HepG2 (cell line): ENCODE results near the gene THRA. TPM values are rescaled to one million over a fixed set of nuclear protein-coding genes. Genes with fewer than 3 reads are reported as not detected.
A peak's percentile ranks its signal among the peaks of the same experiment; 100 is the strongest.

Experiments used
- EP300 ChIP-seq, 3 experiments: sonication (generic) in 1 of 3; formaldehyde crosslinking in 1 of 3; IDR thresholded peaks; 2 replicates each; pipeline versions ENCODE4 v1.5.1 to v1.6.1; 2011 to 2020; ENCODE audit warnings: low read depth in 2 of 3, low read length in 2 of 3, borderline replicate concordance in 1 of 3, improper control_type of control experiment in 1 of 3, mild to moderate bottlenecking in 1 of 3, missing genetic modification reagents in 1 of 3, moderate library complexity in 1 of 3
- FOXA1 ChIP-seq, 2 experiments: fragments of 450-650 bp in 1 of 2; sonication (generic) in 1 of 2; formaldehyde crosslinking in 1 of 2; IDR thresholded peaks; 2 replicates each; pipeline versions ENCODE4 v1.4.0 to v1.6.1; 2016 to 2020; ENCODE audit warnings: missing genetic modification reagents in 1 of 2
- FOXA3 ChIP-seq: IDR thresholded peaks from 2 replicates; pipeline ENCODE4 v1.6.1; 2016; ENCODE audit warnings: missing genetic modification reagents, missing compliant biosample characterization
- FOXK1 ChIP-seq: sonication (generic); formaldehyde crosslinking; IDR thresholded peaks from 2 replicates; pipeline ENCODE4 v1.4.0; 2020; ENCODE audit warnings: low read depth, missing genetic modification reagents, borderline replicate concordance
- HDAC1 ChIP-seq: sonication (generic); formaldehyde crosslinking; IDR thresholded peaks from 2 replicates; pipeline ENCODE4 v1.5.1; 2020; ENCODE audit warnings: mild to moderate bottlenecking, missing genetic modification reagents
- KDM4B ChIP-seq: sonication (generic); formaldehyde crosslinking; IDR thresholded peaks from 2 replicates; pipeline ENCODE4 v1.4.0; 2020; ENCODE audit warnings: missing genetic modification reagents
- KDM5B ChIP-seq: sonication (generic); formaldehyde crosslinking; IDR thresholded peaks from 2 replicates; pipeline ENCODE4 v1.4.0; 2020; ENCODE audit warnings: missing genetic modification reagents, mild to moderate bottlenecking, borderline replicate concordance
- MAZ ChIP-seq, 2 experiments: sonication (generic) in 1 of 2; formaldehyde crosslinking in 1 of 2; IDR thresholded peaks; 2 replicates each; pipeline versions ENCODE4 v1.5.0 to v1.6.1; 2012 to 2020; ENCODE audit warnings: low read depth in 2 of 2, mild to moderate bottlenecking in 2 of 2, borderline replicate concordance in 1 of 2, improper control_type of control experiment in 1 of 2, low read length in 1 of 2, missing genetic modification reagents in 1 of 2, moderate library complexity in 1 of 2
- MEIS2 ChIP-seq: sonication (generic); formaldehyde crosslinking; IDR thresholded peaks from 2 replicates; pipeline ENCODE4 v1.9.0; 2021; ENCODE audit warnings: mild to moderate bottlenecking, missing genetic modification reagents
- RARA ChIP-seq: IDR thresholded peaks from 2 replicates; pipeline ENCODE4 v1.6.1; 2016; ENCODE audit warnings: missing genetic modification reagents, missing compliant biosample characterization
- RXRA ChIP-seq: sonication (generic); formaldehyde crosslinking; IDR thresholded peaks from 2 replicates; pipeline ENCODE4 v1.5.1; 2020; ENCODE audit warnings: missing genetic modification reagents
- TMF1 ChIP-seq: sonication (generic); formaldehyde crosslinking; IDR thresholded peaks from 2 replicates; pipeline ENCODE4 v1.8.1; 2022; ENCODE audit warnings: low read depth, missing genetic modification reagents
- U2AF1 ChIP-seq: fragments of 200-400 bp; formaldehyde crosslinking; optimal IDR thresholded peaks from 2 replicates; pipeline ENCODE3; 2017; ENCODE audit warnings: mild to moderate bottlenecking, low read depth, low read length
- YEATS4 ChIP-seq: sonication (generic); formaldehyde crosslinking; IDR thresholded peaks from 2 replicates; pipeline ENCODE4 v1.4.0; 2020; ENCODE audit warnings: missing genetic modification reagents, borderline replicate concordance
- ZBTB21 ChIP-seq: sonication (generic); formaldehyde crosslinking; IDR thresholded peaks from 2 replicates; pipeline ENCODE4 v1.4.0; 2020; ENCODE audit warnings: missing genetic modification reagents
- ZNF274 ChIP-seq: sonication (generic); formaldehyde crosslinking; IDR thresholded peaks from 2 replicates; pipeline ENCODE4 v1.5.1; 2020; ENCODE audit warnings: mild to moderate bottlenecking, missing genetic modification reagents
- ZNF558 ChIP-seq: sonication (generic); formaldehyde crosslinking; IDR thresholded peaks from 2 replicates; pipeline ENCODE4 v1.9.0; 2022; ENCODE audit warnings: mild to moderate bottlenecking, missing genetic modification reagents, borderline replicate concordance
- ZNF572 ChIP-seq: sonication (generic); formaldehyde crosslinking; IDR thresholded peaks from 2 replicates; pipeline ENCODE4 v1.5.1; 2020; ENCODE audit warnings: mild to moderate bottlenecking, missing genetic modification reagents
- polyA plus RNA-seq, 8 experiments: library from polyadenylated mRNA; depleted of rRNA in 3 of 8; stranded (reverse) in 7 of 8; unstranded in 1 of 8; fragments of >200 nt; fragmentation: Illumina TruSeq in 4 of 8; extraction: Trizol in 4 of 8; gene quantifications; 2 replicates each; pipeline versions ENCODE4 v1.2.1 to v1.2.3, GENCODE V29; 2011 to 2016; ENCODE audit warnings: low read depth in 4 of 8, missing spikeins in 1 of 8, mixed read lengths in 1 of 8; ENCODE audit not compliant: insufficient read depth in 1 of 8
- total RNA-seq, 5 experiments: library from RNA; depleted of rRNA; stranded (reverse); fragments of >200 nt; fragmentation: Illumina TruSeq; extraction: Trizol; gene quantifications; 2 replicates each; pipeline ENCODE4 v1.2.3, GENCODE V29; 2016; ENCODE audit warnings: low read depth in 1 of 5
- TF ChIP-seq, protein P1 (sequence below): sonication (generic); formaldehyde crosslinking; IDR thresholded peaks from 2 replicates; pipeline ENCODE4 v1.8.0; 2022; ENCODE audit warnings: missing genetic modification reagents, mild to moderate bottlenecking, inconsistent platforms, borderline replicate concordance
- TF ChIP-seq, protein P2 (sequence below): sonication (generic); formaldehyde crosslinking; IDR thresholded peaks from 2 replicates; pipeline ENCODE4 v1.4.0; 2020; ENCODE audit warnings: missing genetic modification reagents
- TF ChIP-seq, protein P3 (sequence below): IDR thresholded peaks from 2 replicates; pipeline ENCODE4 v1.6.1; 2016; ENCODE audit warnings: mild to moderate bottlenecking, missing biosample characterization, missing genetic modification reagents
- TF ChIP-seq, protein P4 (sequence below): sonication (generic); formaldehyde crosslinking; conservative IDR thresholded peaks from 2 replicates; pipeline ENCODE4 v1.4.0; 2020; ENCODE audit warnings: missing genetic modification reagents

The THRA gene
- total and polyA plus RNA-seq, 2 of the 13 experiments (the other 11 are each of a cell fraction or from before 2014, with no cell fraction given): 8.0 to 9.9 TPM

DNA sequence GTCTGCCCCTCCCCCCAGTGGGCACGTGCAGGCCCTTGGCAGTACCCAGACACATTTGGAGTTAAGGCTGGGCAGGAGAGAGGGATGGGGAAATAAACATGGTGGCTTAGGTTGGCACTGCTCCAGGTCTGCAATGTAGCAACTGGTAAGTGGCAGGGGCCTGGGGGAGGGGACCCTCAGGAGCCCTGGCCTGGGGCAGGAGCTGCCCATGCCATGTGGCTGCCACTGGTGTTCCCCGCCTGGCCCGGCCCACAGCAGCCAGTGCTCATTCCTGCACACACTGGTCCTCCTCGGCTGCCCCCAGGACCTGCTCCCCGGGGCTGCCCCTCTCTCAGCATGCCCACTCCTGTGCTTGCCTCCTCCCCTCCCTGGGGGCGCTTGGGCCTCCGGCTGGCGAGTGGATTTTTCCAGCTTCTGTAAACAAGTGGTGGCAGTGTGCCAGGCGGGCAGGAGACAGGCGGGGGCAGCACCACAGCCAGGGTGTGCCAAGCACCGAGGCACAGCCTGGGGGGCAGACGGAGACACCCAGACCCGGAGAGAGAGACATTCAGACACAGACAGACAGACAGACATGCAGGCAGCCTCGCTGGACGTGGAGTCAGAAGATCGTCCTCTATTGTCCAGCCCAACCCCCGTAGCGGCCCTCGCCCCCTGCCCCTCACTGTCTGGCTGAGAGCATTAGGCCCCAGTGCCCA lies 9.4 kb downstream of the THRA start (continued):
- TF ChIP-seq MAZ (IDR thresholded peaks at IDR 0.05; ENCODE audit: borderline replicate concordance, low read depth, low read length): peak; percentile 44
- no peak for TF ChIP-seq MAZ (CRISPR knock-in tag; IDR thresholded peaks at IDR 0.05; ENCODE audit: low read depth)
- peak; percentile 74 for TF ChIP-seq U2AF1
- TF ChIP-seq EP300 (IDR thresholded peaks at IDR 0.05; ENCODE audit: low read depth in 2 of 2, low read length in 2 of 2): peak in 1 of 2 experiments; percentile 53; a peak in 1 of 4 replicates
- no peak for TF ChIP-seq EP300 (CRISPR knock-in tag; IDR thresholded peaks at IDR 0.05; ENCODE audit: borderline replicate concordance)
- TF ChIP-seq KDM5B (CRISPR knock-in tag): peak; percentile 27; the same call in 1 of the 2 replicates
- TF ChIP-seq, protein P1, sequence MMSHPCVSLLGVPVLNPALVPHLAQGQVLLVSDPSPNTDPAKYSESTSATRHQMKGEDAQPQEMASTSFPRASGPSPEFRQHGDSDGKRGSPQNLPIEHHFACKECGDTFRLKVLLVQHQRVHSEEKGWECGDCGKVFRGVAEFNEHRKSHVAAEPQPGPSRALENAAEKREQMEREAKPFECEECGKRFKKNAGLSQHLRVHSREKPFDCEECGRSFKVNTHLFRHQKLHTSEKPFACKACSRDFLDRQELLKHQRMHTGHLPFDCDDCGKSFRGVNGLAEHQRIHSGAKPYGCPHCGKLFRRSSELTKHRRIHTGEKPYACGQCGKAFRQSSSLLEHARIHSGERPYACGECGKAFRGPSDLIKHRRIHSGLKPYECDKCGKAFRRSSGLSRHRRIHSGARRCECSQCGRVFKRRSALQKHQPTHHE (CRISPR knock-in tag): peak; percentile 30; the same call in 1 of the 2 replicates
- peak; percentile 79 for TF ChIP-seq FOXA3 (CRISPR knock-in tag)
- TF ChIP-seq, protein P2, sequence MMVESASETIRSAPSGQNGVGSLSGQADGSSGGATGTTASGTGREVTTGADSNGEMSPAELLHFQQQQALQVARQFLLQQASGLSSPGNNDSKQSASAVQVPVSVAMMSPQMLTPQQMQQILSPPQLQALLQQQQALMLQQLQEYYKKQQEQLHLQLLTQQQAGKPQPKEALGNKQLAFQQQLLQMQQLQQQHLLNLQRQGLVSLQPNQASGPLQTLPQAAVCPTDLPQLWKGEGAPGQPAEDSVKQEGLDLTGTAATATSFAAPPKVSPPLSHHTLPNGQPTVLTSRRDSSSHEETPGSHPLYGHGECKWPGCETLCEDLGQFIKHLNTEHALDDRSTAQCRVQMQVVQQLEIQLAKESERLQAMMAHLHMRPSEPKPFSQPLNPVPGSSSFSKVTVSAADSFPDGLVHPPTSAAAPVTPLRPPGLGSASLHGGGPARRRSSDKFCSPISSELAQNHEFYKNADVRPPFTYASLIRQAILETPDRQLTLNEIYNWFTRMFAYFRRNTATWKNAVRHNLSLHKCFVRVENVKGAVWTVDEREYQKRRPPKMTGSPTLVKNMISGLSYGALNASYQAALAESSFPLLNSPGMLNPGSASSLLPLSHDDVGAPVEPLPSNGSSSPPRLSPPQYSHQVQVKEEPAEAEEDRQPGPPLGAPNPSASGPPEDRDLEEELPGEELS (CRISPR knock-in tag): peak; percentile 43; the same call in 1 of the 2 replicates
- TF ChIP-seq RARA (CRISPR knock-in tag): peak; percentile 5; the same call in 1 of the 2 replicates
- peak; percentile 37; the same call in 1 of the 2 replicates for TF ChIP-seq RXRA (CRISPR knock-in tag)
- TF ChIP-seq, protein P3, sequence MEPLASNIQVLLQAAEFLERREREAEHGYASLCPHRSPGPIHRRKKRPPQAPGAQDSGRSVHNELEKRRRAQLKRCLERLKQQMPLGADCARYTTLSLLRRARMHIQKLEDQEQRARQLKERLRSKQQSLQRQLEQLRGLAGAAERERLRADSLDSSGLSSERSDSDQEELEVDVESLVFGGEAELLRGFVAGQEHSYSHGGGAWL (CRISPR knock-in tag): 0 out of 2 replicates have a peak, but pooled peaks have one; percentile 8
- TF ChIP-seq, protein P4, sequence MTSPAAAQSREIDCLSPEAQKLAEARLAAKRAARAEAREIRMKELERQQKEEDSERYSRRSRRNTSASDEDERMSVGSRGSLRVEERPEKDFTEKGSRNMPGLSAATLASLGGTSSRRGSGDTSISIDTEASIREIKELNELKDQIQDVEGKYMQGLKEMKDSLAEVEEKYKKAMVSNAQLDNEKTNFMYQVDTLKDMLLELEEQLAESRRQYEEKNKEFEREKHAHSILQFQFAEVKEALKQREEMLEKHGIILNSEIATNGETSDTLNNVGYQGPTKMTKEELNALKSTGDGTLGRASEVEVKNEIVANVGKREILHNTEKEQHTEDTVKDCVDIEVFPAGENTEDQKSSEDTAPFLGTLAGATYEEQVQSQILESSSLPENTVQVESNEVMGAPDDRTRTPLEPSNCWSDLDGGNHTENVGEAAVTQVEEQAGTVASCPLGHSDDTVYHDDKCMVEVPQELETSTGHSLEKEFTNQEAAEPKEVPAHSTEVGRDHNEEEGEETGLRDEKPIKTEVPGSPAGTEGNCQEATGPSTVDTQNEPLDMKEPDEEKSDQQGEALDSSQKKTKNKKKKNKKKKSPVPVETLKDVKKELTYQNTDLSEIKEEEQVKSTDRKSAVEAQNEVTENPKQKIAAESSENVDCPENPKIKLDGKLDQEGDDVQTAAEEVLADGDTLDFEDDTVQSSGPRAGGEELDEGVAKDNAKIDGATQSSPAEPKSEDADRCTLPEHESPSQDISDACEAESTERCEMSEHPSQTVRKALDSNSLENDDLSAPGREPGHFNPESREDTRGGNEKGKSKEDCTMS: no peak
- TF ChIP-seq YEATS4 (CRISPR knock-in tag): no peak; the same call in 1 of the 2 replicates
- TF ChIP-seq ZBTB21 (CRISPR knock-in tag): no peak
- TF ChIP-seq FOXA1 (IDR thresholded peaks at IDR 0.05): no peak
- peak; percentile 85 for TF ChIP-seq FOXA1 (CRISPR knock-in tag; IDR thresholded peaks at IDR 0.05)
- no peak for TF ChIP-seq ZNF274 (CRISPR knock-in tag)
- 0 out of 2 replicates have a peak, but pooled peaks have one; percentile 12 for TF ChIP-seq ZNF558 (CRISPR knock-in tag)
- TF ChIP-seq MEIS2 (CRISPR knock-in tag): 0 out of 2 replicates have a peak, but pooled peaks have one; percentile 7
- TF ChIP-seq TMF1 (CRISPR knock-in tag): peak; percentile 49; the same call in 1 of the 2 replicates
- TF ChIP-seq HDAC1 (CRISPR knock-in tag): peak; percentile 51; the same call in 1 of the 2 replicates
- peak; percentile 39; the same call in 1 of the 2 replicates for TF ChIP-seq FOXK1 (CRISPR knock-in tag)
- TF ChIP-seq KDM4B: 0 out of 2 replicates have a peak, but pooled peaks have one; percentile 32
- TF ChIP-seq ZNF572: 0 out of 2 replicates have a peak, but pooled peaks have one; percentile 3
